ENCODE measurements around the gene GRK5.
A peak's percentile ranks its signal among the peaks of the same experiment; 100 is the strongest.
"Not testable (repeated sequence)": the region's sequence is repeated elsewhere in the genome, so short reads cannot be mapped to it uniquely, and the experiment has no call there.

The GRK5 gene

GRCh38 chr10:119222537-119222936 lies 15.2 kb downstream of the GRK5 start:
- no peak for DNase-seq (ENCODE audit: low spot score)

- DNase-seq (ENCODE audit: low spot score) = no peak
Measured at GRCh38 chr10:119222966-119223386, 15.6 kb downstream of the GRK5 start.

GRCh38 chr10:119225083-119225658 lies 17.8 kb downstream of the GRK5 start:
- DNase-seq (ENCODE audit: low spot score) = no peak

- no peak for DNase-seq (ENCODE audit: low spot score)
Measured at GRCh38 chr10:119227825-119228224, 20.5 kb downstream of the GRK5 start.

- no peak for DNase-seq (ENCODE audit: low spot score)
Measured at GRCh38 chr10:119231654-119232053, 24.3 kb downstream of the GRK5 start.

GRCh38 chr10:119232439-119232838 lies 25.1 kb downstream of the GRK5 start:
- not testable (repeated sequence) for DNase-seq (ENCODE audit: low spot score)

GRCh38 chr10:119233123-119233820 lies 25.9 kb downstream of the GRK5 start:
- DNase-seq (ENCODE audit: low spot score) = no peak

GRCh38 chr10:119233821-119234220 lies 26.4 kb downstream of the GRK5 start:
- no peak for DNase-seq (ENCODE audit: low spot score)

GRCh38 chr10:119235356-119235755 lies 28.0 kb downstream of the GRK5 start:
- no peak for DNase-seq (ENCODE audit: low spot score)

- DNase-seq (ENCODE audit: low spot score) = no peak
Measured at GRCh38 chr10:119237722-119238436, 30.5 kb downstream of the GRK5 start.

GRCh38 chr10:119238577-119238976 lies 31.2 kb downstream of the GRK5 start:
- DNase-seq (ENCODE audit: low spot score) = no peak

GRCh38 chr10:119239015-119239414 lies 31.6 kb downstream of the GRK5 start:
- DNase-seq (ENCODE audit: low spot score) = not testable (repeated sequence)

- not testable (repeated sequence) for DNase-seq (ENCODE audit: low spot score)
Measured at GRCh38 chr10:119239630-119240029, 32.3 kb downstream of the GRK5 start.

GRCh38 chr10:119241066-119241465 lies 33.7 kb downstream of the GRK5 start:
- no peak for DNase-seq (ENCODE audit: low spot score)

- no peak for DNase-seq (ENCODE audit: low spot score)
Measured at GRCh38 chr10:119242186-119242585, 34.8 kb downstream of the GRK5 start.

- no peak for DNase-seq (ENCODE audit: low spot score)
Measured at GRCh38 chr10:119243488-119243887, 36.1 kb downstream of the GRK5 start.

GRCh38 chr10:119243967-119244366 lies 36.6 kb downstream of the GRK5 start:
- no peak for DNase-seq (ENCODE audit: low spot score)

GRCh38 chr10:119245272-119245671 lies 37.9 kb downstream of the GRK5 start:
- DNase-seq (ENCODE audit: low spot score) = no peak

- peak; percentile 83 for DNase-seq (ENCODE audit: low spot score)
Measured at GRCh38 chr10:119246862-119247549, 39.6 kb downstream of the GRK5 start.

GRCh38 chr10:119247550-119247894 lies 40.2 kb downstream of the GRK5 start:
- DNase-seq (ENCODE audit: low spot score) = no peak

- DNase-seq (ENCODE audit: low spot score) = no peak
Measured at GRCh38 chr10:119248184-119248583, 40.8 kb downstream of the GRK5 start.

GRCh38 chr10:119248681-119249080 lies 41.3 kb downstream of the GRK5 start:
- DNase-seq (ENCODE audit: low spot score) = no peak
